Liver (tissue), 9 donors: ENCODE data around the gene BEGAIN. TPM values are rescaled to one million over a fixed set of nuclear protein-coding genes. Genes with fewer than 3 reads are reported as not detected.

Experiments
- DNase-seq: peaks from one replicate; pipeline ENCODE4 v3.0.0-alpha.2; 2017; ENCODE audit warnings: low spot score
- H3K27ac ChIP-seq, 2 donors: one replicate each; pipeline ENCODE4 v1.7.0; 2013; ENCODE audit warnings: inconsistent platforms in 2 of 2, low read length in 2 of 2, control low read depth in 1 of 2, low read depth in 1 of 2, mild to moderate bottlenecking in 1 of 2
- H3K27me3 ChIP-seq, 4 donors: one replicate each; pipeline versions ENCODE4 v1.6.1 to v1.7.0; 2013; ENCODE audit warnings: low read length in 3 of 4, inconsistent platforms in 1 of 4, mild to moderate bottlenecking in 1 of 4, moderate library complexity in 1 of 4; ENCODE audit not compliant: control insufficient read depth in 4 of 4, insufficient read depth in 4 of 4
- H3K36me3 ChIP-seq, 4 donors: one replicate each; pipeline versions ENCODE4 v1.6.1 to v1.7.0; 2013; ENCODE audit warnings: low read length in 3 of 4, mild to moderate bottlenecking in 3 of 4, low read depth in 1 of 4, moderate library complexity in 1 of 4; ENCODE audit not compliant: control insufficient read depth in 4 of 4, insufficient read depth in 3 of 4
- H3K4me1 ChIP-seq, 4 donors: one replicate each; pipeline versions ENCODE4 v1.6.1 to v1.7.0; 2013; ENCODE audit warnings: low read length in 3 of 4, mild to moderate bottlenecking in 3 of 4, moderate library complexity in 1 of 4; ENCODE audit not compliant: control insufficient read depth in 4 of 4, insufficient read depth in 4 of 4
- H3K4me3 ChIP-seq, 3 donors: one replicate each; pipeline versions ENCODE4 v1.6.1 to v1.7.0; 2013; ENCODE audit warnings: low read length in 3 of 3, control low read depth in 1 of 3, low read depth in 1 of 3, mild to moderate bottlenecking in 1 of 3
- H3K9ac ChIP-seq, 2 donors: one replicate each; pipeline ENCODE4 v1.7.0; 2013; ENCODE audit warnings: low read length in 2 of 2, mild to moderate bottlenecking in 2 of 2, moderate library complexity in 2 of 2, control low read depth in 1 of 2, low read depth in 1 of 2
- H3K9me3 ChIP-seq, 4 donors: one replicate each; pipeline versions ENCODE4 v1.6.1 to v1.7.0; 2013; ENCODE audit warnings: low read length in 3 of 4; ENCODE audit not compliant: control insufficient read depth in 4 of 4
- ATF3 ChIP-seq: IDR thresholded peaks from 2 replicates; pipeline ENCODE4 v1.6.1; 2016; ENCODE audit warnings: antibody characterized with exemption
- CTCF ChIP-seq: fragments of 150-350 bp; IDR thresholded peaks from 2 replicates; pipeline ENCODE4 v1.5.1; 2017; ENCODE audit warnings: improper control_type of control experiment, low read depth, low read length; ENCODE audit not compliant: missing input control
- EGR1 ChIP-seq, 2 donors: IDR thresholded peaks; 2 replicates each; pipeline ENCODE4 v1.6.1; 2016 to 2018; ENCODE audit warnings: antibody characterized with exemption in 2 of 2, low read depth in 2 of 2
- FOXA1 ChIP-seq: IDR thresholded peaks from 2 replicates; pipeline ENCODE4 v1.6.1; 2016; ENCODE audit warnings: antibody characterized with exemption
- FOXA2 ChIP-seq: IDR thresholded peaks from 2 replicates; pipeline ENCODE4 v1.6.1; 2016; ENCODE audit warnings: antibody characterized with exemption
- GABPA ChIP-seq, 2 donors: IDR thresholded peaks in 1 of 2; conservative IDR thresholded peaks in 1 of 2; 2 replicates each; pipeline ENCODE4 v1.6.1; 2016; ENCODE audit warnings: antibody characterized with exemption in 2 of 2, mild to moderate bottlenecking in 1 of 2, moderate library complexity in 1 of 2
- HNF4A ChIP-seq, 2 donors: conservative IDR thresholded peaks; 2 replicates each; pipeline ENCODE4 v1.6.1; 2016; ENCODE audit warnings: antibody characterized with exemption in 2 of 2, mild to moderate bottlenecking in 2 of 2
- HNF4G ChIP-seq: IDR thresholded peaks from 2 replicates; pipeline ENCODE4 v1.6.1; 2016; ENCODE audit warnings: antibody characterized with exemption
- JUND ChIP-seq, 2 donors: IDR thresholded peaks; 2 replicates each; pipeline ENCODE4 v1.6.1; 2016; ENCODE audit warnings: antibody characterized with exemption in 2 of 2
- MAX ChIP-seq: IDR thresholded peaks from 2 replicates; pipeline ENCODE4 v1.6.1; 2016; ENCODE audit warnings: antibody characterized with exemption
- RAD21 ChIP-seq, 2 donors: IDR thresholded peaks; 2 replicates each; pipeline ENCODE4 v1.6.1; 2016; ENCODE audit warnings: antibody characterized with exemption in 2 of 2, mild to moderate bottlenecking in 2 of 2
- REST ChIP-seq: IDR thresholded peaks from 2 replicates; pipeline ENCODE4 v1.6.1; 2016; ENCODE audit warnings: antibody characterized with exemption, mild to moderate bottlenecking
- RXRA ChIP-seq, 2 donors: IDR thresholded peaks; 2 replicates each; pipeline ENCODE4 v1.6.1; 2017 to 2018; ENCODE audit warnings: antibody characterized with exemption in 2 of 2, mild to moderate bottlenecking in 1 of 2
- SP1 ChIP-seq: IDR thresholded peaks from 2 replicates; pipeline ENCODE4 v1.6.1; 2018; ENCODE audit warnings: antibody characterized with exemption, mild to moderate bottlenecking
- TAF1 ChIP-seq: conservative IDR thresholded peaks from 2 replicates; pipeline ENCODE4 v1.6.1; 2016; ENCODE audit warnings: antibody characterized with exemption, mild to moderate bottlenecking
- ZBTB33 ChIP-seq: IDR thresholded peaks from 2 replicates; pipeline ENCODE4 v1.6.1; 2016; ENCODE audit warnings: antibody characterized with exemption
- WGBS: extraction: QIAGEN DNeasy Blood & Tissue Kit; methylation state at CpG from one replicate; pipeline ENCODE4 v1.1.7; 2013; 5-methylcytosine and 5-hydroxymethylcytosine counted together
- polyA plus RNA-seq, 2 donors: library from polyadenylated mRNA; stranded (reverse) in 1 of 2; unstranded in 1 of 2; fragments of 200-250 nt in 1 of 2; fragments of >200 nt in 1 of 2; fragmentation: Nextera tagmentation in 1 of 2; extraction: Ambion mirVana in 1 of 2; gene quantifications; one replicate each; pipeline versions ENCODE4 v1.2.1 to v1.2.3, GENCODE V29; 2013 to 2015
- total RNA-seq, 2 donors: library from RNA; depleted of rRNA; stranded (reverse); fragments of >200 nt; gene quantifications; one replicate each; pipeline ENCODE4 v1.2.3, GENCODE V29; 2014
- donor health status: healthy.
- donor health status: healthy.
- donor health status: healthy.
- donor health status: healthy.
- donor health status: healthy.

BEGAIN gene
- total and polyA plus RNA-seq, 4 donors: 0.11 to 1.9 (median 0.29) TPM

- H3K36me3 ChIP-seq: no peaks in the 10 kb centered on the region
- no peak for TF ChIP-seq TAF1
- TF ChIP-seq EGR1 (IDR thresholded peaks at IDR 0.05; ENCODE audit: low read depth in 2 of 2): no peak
- no peak for TF ChIP-seq JUND (IDR thresholded peaks at IDR 0.05)
- no peak for TF ChIP-seq REST
- TF ChIP-seq ZBTB33: no peak
- TF ChIP-seq RAD21 (IDR thresholded peaks at IDR 0.05): no peak
- TF ChIP-seq CTCF: no peak
- no peak for TF ChIP-seq FOXA2
- no peak for TF ChIP-seq HNF4G
- TF ChIP-seq RXRA (IDR thresholded peaks at IDR 0.05): no peak
- no peak for TF ChIP-seq GABPA (IDR thresholded peaks at IDR 0.05 in 1 of 2, conservative IDR thresholded peaks at IDR 0.05 in 1 of 2)
- no peak for TF ChIP-seq HNF4A (conservative IDR thresholded peaks at IDR 0.05)
- no peak for TF ChIP-seq MAX
- no peaks in the 10 kb centered on the region for H3K9me3 ChIP-seq
- DNase-seq: no peak
- WGBS: 16% methylated on average over 18 of the region's 18 CpGs
- peaks cover 2 to 6% (median 4%) of the 10 kb centered on the region in 4 donors for H3K27me3 ChIP-seq
- H3K27ac ChIP-seq: no peak overlapping the region
- H3K4me1 ChIP-seq: peaks cover 2 to 6% (median 4%) of the 10 kb centered on the region in 4 donors
- no peak overlapping the region for H3K9ac ChIP-seq
- H3K4me3 ChIP-seq: no peak overlapping the region
These were observed 14.0 kb downstream of the BEGAIN start for GRCh38 chr14:100573002-100573756.

- H3K36me3 ChIP-seq: no peaks in the 10 kb centered on the region
- no peaks in the 10 kb centered on the region for H3K9me3 ChIP-seq
- no peak overlapping the region for H3K4me3 ChIP-seq
- peaks cover 4 to 11% (median 9%) of the 10 kb centered on the region in 4 donors for H3K4me1 ChIP-seq
- peaks cover 2 to 6% (median 4%) of the 10 kb centered on the region in 4 donors for H3K27me3 ChIP-seq
- no peak overlapping the region for H3K27ac ChIP-seq
- no peak for DNase-seq
- H3K9ac ChIP-seq: no peak overlapping the region
- WGBS: 71% methylated on average over 3 of the region's 3 CpGs
- TF ChIP-seq SP1: no peak
- TF ChIP-seq FOXA1: no peak
- no peak for TF ChIP-seq FOXA2
- TF ChIP-seq TAF1: no peak
- no peak for TF ChIP-seq HNF4A (conservative IDR thresholded peaks at IDR 0.05)
- no peak for TF ChIP-seq HNF4G
- TF ChIP-seq ATF3: no peak
- TF ChIP-seq REST: no peak
- TF ChIP-seq RXRA (IDR thresholded peaks at IDR 0.05): no peak
- no peak for TF ChIP-seq JUND (IDR thresholded peaks at IDR 0.05)
- TF ChIP-seq ZBTB33: no peak
- TF ChIP-seq MAX: no peak
- no peak for TF ChIP-seq RAD21 (IDR thresholded peaks at IDR 0.05)
These were observed 14.7 kb downstream of the BEGAIN start for GRCh38 chr14:100572543-100572942.
